ENCODE measurements around the gene BZW1.

The BZW1 gene

DNA sequence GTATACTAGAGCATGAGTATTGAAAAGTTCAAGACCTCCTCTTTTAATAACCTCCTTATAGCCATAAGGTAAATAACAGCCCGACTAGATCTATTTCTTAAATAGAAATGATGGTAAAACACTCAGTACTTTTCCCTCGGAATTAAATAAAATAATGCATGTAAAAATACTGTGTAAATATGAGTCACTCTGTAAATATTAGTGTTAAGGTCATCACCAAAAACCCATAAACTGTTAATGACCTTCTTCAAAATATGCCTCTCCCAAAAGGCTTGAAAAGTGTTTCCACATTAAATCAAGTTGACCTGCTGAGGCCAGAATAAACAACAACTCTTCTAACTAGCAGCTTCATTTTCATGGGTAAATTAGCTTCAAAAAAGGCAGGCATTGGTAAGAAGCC, 25.3 kb upstream of the BZW1 start:
- no peak for TF ChIP-seq TCF12 (IDR thresholded peaks at IDR 0.05; ENCODE audit: low read depth)
- TF ChIP-seq, protein P1, sequence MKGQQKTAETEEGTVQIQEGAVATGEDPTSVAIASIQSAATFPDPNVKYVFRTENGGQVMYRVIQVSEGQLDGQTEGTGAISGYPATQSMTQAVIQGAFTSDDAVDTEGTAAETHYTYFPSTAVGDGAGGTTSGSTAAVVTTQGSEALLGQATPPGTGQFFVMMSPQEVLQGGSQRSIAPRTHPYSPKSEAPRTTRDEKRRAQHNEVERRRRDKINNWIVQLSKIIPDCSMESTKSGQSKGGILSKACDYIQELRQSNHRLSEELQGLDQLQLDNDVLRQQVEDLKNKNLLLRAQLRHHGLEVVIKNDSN (IDR thresholded peaks at IDR 0.05) = no peak
- TF ChIP-seq NFIC (IDR thresholded peaks at IDR 0.05) = no peak
- TF ChIP-seq EP300 (IDR thresholded peaks at IDR 0.05; ENCODE audit: borderline replicate concordance) = no peak
- no peak for TF ChIP-seq TAF1 (IDR thresholded peaks at IDR 0.05; ENCODE audit: low read depth)
- TF ChIP-seq FOXM1 (IDR thresholded peaks at IDR 0.05; ENCODE audit: borderline replicate concordance, low read depth) = no peak
- TF ChIP-seq EGR1 (IDR thresholded peaks at IDR 0.05) = no peak
- no peak for TF ChIP-seq MAX (IDR thresholded peaks at IDR 0.05)
- TF ChIP-seq RAD21 (IDR thresholded peaks at IDR 0.05; ENCODE audit: low read depth) = no peak
- no peak for TF ChIP-seq REST (IDR thresholded peaks at IDR 0.05; ENCODE audit: low read depth)
- no peak for TF ChIP-seq CEBPB (IDR thresholded peaks at IDR 0.05)
- TF ChIP-seq YY1 (IDR thresholded peaks at IDR 0.05; ENCODE audit: low read depth) = no peak
- no peak for TF ChIP-seq TEAD4 (IDR thresholded peaks at IDR 0.05)
- no peak for TF ChIP-seq CREB1 (IDR thresholded peaks at IDR 0.05; ENCODE audit: low read depth)
- TF ChIP-seq ZBTB7A (IDR thresholded peaks at IDR 0.05; ENCODE audit: low read depth) = no peak

GRCh38 chr2:200786826-200787225, 24.9 kb upstream of the BZW1 start:
- TF ChIP-seq REST (IDR thresholded peaks at IDR 0.05; ENCODE audit: low read depth) (no peak), TCF12 (IDR thresholded peaks at IDR 0.05; ENCODE audit: low read depth) (no peak), CEBPB (IDR thresholded peaks at IDR 0.05) (no peak), TAF1 (IDR thresholded peaks at IDR 0.05; ENCODE audit: low read depth) (no peak)
- TF ChIP-seq, protein P1 (IDR thresholded peaks at IDR 0.05) = no peak

DNA sequence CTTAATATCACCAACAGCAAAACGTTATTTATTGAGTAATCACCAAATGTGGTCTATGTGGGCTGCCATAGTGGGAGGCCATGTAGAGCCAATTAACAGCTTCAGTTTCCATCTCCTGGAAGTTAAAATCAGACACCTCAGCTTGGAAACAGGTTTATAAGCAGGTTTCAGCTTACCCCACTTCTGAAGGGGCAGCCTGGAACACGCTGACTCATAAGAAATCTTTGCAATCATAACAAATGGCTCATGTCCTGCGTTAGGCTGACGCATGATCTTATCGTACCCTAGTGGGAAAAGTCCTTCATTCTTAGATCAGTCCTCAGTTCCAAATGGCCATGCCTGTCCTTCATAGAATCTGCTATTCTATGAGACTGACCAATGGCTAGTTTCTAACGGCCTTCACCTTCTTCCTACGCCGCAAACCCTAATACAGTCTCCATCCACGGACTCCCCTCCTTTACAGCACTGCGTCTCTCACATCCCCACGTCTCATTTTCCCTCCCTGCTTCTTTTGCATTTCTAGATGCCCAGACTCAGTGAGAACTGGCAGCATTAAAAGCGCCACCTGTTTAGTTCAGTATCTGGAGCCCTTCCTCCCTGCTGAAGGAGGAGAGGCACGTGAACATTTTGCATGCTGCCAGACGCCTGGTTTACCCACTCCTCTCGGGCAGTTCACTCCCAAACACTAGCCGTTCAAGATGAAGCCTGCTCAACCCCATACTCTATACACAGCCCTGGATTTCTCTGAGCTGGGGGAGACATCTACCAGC, 24.2 kb upstream of the BZW1 start:
- TF ChIP-seq, protein P1 (IDR thresholded peaks at IDR 0.05) = no peak
- TF ChIP-seq TAF1 (IDR thresholded peaks at IDR 0.05; ENCODE audit: low read depth) = no peak
- TF ChIP-seq NFIC (IDR thresholded peaks at IDR 0.05) = no peak
- TF ChIP-seq ZBTB7A (IDR thresholded peaks at IDR 0.05; ENCODE audit: low read depth) = no peak
- no peak for TF ChIP-seq CREB1 (IDR thresholded peaks at IDR 0.05; ENCODE audit: low read depth)
- no peak for TF ChIP-seq RAD21 (IDR thresholded peaks at IDR 0.05; ENCODE audit: low read depth)
- TF ChIP-seq YY1 (IDR thresholded peaks at IDR 0.05; ENCODE audit: low read depth) = no peak
- TF ChIP-seq EGR1 (IDR thresholded peaks at IDR 0.05) = no peak
- no peak for TF ChIP-seq TEAD4 (IDR thresholded peaks at IDR 0.05)
- TF ChIP-seq TCF12 (IDR thresholded peaks at IDR 0.05; ENCODE audit: low read depth) = no peak
- no peak for TF ChIP-seq FOXM1 (IDR thresholded peaks at IDR 0.05; ENCODE audit: borderline replicate concordance, low read depth)
- TF ChIP-seq CEBPB (IDR thresholded peaks at IDR 0.05) = no peak
- no peak for TF ChIP-seq EP300 (IDR thresholded peaks at IDR 0.05; ENCODE audit: borderline replicate concordance)
- no peak for TF ChIP-seq REST (IDR thresholded peaks at IDR 0.05; ENCODE audit: low read depth)
- no peak for TF ChIP-seq MAX (IDR thresholded peaks at IDR 0.05)

Measured in Ishikawa (cell line).